Activated CD8-positive, alpha-beta memory T cell treated with anti-CD3 and anti-CD28 coated beads for 4 hours (primary cell): ENCODE data around the gene TFAP2E.

ENCODE experiments used
- DNase-seq, 2 donors: peaks; one replicate each; pipeline ENCODE4 v3.0.0-alpha.2; 2020; ENCODE audit warnings: low read depth in 2 of 2

Gene TFAP2E

DNA sequence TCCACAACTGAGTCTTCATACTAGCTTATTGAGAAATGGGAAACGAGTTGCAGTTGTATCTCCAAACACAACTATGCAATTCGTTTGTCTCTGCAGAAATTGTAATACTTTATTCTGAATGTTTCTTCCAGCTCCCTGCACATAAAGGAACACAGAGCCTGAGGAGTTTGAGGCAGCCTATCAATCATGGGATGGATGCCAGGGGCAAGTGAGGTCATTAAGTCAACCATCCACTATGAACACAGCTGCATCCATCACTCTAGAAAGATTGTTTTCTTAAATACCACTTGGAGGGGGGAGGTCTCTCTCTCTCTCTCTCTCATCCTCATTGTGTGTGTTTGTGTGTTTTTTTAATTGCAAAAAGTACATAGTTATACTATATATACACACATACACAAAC is 71.1 kb downstream of the TFAP2E start:
- no peak for DNase-seq
